Natural killer cell treated with Interleukin-12 subunit alpha and Interleukin-12 subunit beta and Interleukin-15 and Interleukin-18, amount 100 ng/mL, for 72 hours (primary cell): ENCODE measurements around the gene GSG1L. TPM values are rescaled to one million over a fixed set of nuclear protein-coding genes. Genes with fewer than 3 reads are reported as not detected.

Experiments used
- ATAC-seq, 2 donors: fragments of 150-1000 bp; cut with Tn5 transposase in 1 of 2; sonication (Bioruptor Pico), chemical (Tn5 transposase) in 1 of 2; 2 replicates each; pipeline ENCODE4 v1.10.0; 2021
- DNase-seq: peaks from one replicate; pipeline ENCODE4 v3.0.0; 2022; ENCODE audit warnings: low spot score
- H3K27ac Mint-ChIP-seq, 2 donors: 1 replicate in 1 of 2; 2 replicates in 1 of 2; pipeline ENCODE4 v1.8.0; 2022; ENCODE audit warnings: mixed read lengths in 2 of 2, mild to moderate bottlenecking in 1 of 2, moderate library complexity in 1 of 2
- H3K27me3 Mint-ChIP-seq, 2 donors: 1 replicate in 1 of 2; 2 replicates in 1 of 2; pipeline ENCODE4 v1.8.0; 2022; ENCODE audit warnings: mixed read lengths in 2 of 2
- H3K36me3 Mint-ChIP-seq: one replicate; pipeline ENCODE4 v1.8.0; 2022; ENCODE audit warnings: mixed read lengths
- H3K4me1 Mint-ChIP-seq, 2 donors: 1 replicate in 1 of 2; 2 replicates in 1 of 2; pipeline ENCODE4 v1.8.0; 2022; ENCODE audit warnings: low read depth in 2 of 2, mixed read lengths in 2 of 2, mild to moderate bottlenecking in 1 of 2
- H3K4me3 Mint-ChIP-seq: one replicate; pipeline ENCODE4 v1.8.0; 2022; ENCODE audit warnings: mixed read lengths
- H3K9me3 Mint-ChIP-seq: 2 replicates; pipeline ENCODE4 v1.8.0; 2022; ENCODE audit warnings: mixed read lengths
- total RNA-seq, 2 donors: library from RNA; stranded (reverse); gene quantifications; one replicate each; pipeline ENCODE4 v1.2.3, GENCODE V29; 2022

The GSG1L gene
- total RNA-seq, 2 donors from 2014 or later, result not detected

DNA sequence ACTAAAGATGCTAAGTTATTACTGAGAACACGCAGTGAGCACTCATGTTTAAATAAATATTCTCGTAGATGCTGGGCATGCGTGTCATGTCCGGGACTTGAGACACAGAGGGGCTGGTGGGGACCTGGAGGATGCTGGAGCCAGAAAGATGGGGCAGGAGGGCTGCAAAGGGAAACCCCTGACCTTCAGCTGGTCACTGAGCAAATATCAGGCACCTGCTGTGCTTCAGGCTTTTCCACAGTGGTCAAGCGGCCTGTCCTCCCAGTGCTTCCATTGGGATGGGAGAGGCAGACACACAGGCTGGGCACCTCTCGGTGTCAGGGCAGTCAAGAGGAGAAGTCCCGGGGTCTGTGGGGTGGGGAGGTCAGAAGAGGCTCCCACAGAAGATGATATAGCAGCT is 211.4 kb downstream of the GSG1L start:
- no peak for DNase-seq
- Mint-ChIP-seq H3K4me1 (peaks cover 0 to 3% of the 10 kb centered on the region in 2 donors), H3K27ac (no peak overlapping the region), H3K27me3 (peaks cover 28 to 53% of the 10 kb centered on the region in 2 donors), H3K9me3 (no peaks in the 10 kb centered on the region), H3K36me3 (no peaks in the 10 kb centered on the region), H3K4me3 (no peak overlapping the region)
- no peak for ATAC-seq

DNA sequence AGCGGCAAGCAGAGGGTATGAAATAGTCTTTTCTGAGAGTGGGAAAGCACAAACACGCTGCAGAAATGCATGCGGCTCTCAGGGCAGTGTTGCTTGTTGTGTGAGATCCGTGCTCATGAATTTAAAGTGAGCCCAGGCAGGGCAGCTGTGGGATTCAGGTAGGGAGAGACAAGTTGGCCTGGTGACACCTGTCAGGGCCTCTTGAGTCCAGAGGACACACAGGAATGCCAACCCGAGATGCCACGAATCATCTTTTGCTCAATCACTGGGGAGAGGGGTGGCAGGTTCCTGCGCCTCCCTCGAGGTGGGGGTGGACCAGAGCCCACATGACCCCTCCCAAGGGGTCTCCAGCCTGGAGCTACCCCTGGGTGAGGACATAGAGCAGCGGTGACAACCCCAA is 211.9 kb downstream of the GSG1L start:
- no peak for ATAC-seq
- peaks cover 0 to 3% of the 10 kb centered on the region in 2 donors for H3K4me1 Mint-ChIP-seq
- H3K4me3 Mint-ChIP-seq, result no peak overlapping the region
- no peaks in the 10 kb centered on the region for H3K9me3 Mint-ChIP-seq
- H3K27ac Mint-ChIP-seq, result no peak overlapping the region
- H3K27me3 Mint-ChIP-seq, result peaks cover 27 to 50% of the 10 kb centered on the region in 2 donors
- no peak for DNase-seq
- H3K36me3 Mint-ChIP-seq, result no peaks in the 10 kb centered on the region

DNA sequence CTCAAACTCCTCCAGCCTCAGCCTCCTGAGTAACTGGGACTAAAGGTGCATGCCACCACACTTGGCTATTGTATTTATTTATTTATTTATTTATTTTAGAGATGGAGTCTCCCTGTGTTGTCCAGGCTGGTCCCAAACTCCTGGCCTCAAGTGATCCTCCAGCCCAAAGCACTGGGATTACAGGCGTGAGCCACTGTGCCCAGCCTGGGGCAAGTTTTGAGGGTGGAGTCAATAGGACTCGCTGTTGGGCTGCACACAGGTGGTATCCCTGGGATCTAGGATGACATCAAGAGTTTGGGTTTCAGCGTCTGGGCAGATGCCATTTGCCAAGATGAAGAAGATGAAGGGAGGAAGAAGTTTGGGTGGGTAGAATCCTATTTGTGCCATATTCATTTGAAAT is 213.9 kb downstream of the GSG1L start:
- no peak for DNase-seq
- no peaks in the 10 kb centered on the region for H3K9me3 Mint-ChIP-seq
- peaks cover 0 to 3% of the 10 kb centered on the region in 2 donors for H3K4me1 Mint-ChIP-seq
- no peak overlapping the region for H3K4me3 Mint-ChIP-seq
- H3K27ac Mint-ChIP-seq, result no peak overlapping the region
- peaks cover 29 to 59% of the 10 kb centered on the region in 2 donors for H3K27me3 Mint-ChIP-seq
- no peak for ATAC-seq
- H3K36me3 Mint-ChIP-seq, result no peaks in the 10 kb centered on the region

DNA sequence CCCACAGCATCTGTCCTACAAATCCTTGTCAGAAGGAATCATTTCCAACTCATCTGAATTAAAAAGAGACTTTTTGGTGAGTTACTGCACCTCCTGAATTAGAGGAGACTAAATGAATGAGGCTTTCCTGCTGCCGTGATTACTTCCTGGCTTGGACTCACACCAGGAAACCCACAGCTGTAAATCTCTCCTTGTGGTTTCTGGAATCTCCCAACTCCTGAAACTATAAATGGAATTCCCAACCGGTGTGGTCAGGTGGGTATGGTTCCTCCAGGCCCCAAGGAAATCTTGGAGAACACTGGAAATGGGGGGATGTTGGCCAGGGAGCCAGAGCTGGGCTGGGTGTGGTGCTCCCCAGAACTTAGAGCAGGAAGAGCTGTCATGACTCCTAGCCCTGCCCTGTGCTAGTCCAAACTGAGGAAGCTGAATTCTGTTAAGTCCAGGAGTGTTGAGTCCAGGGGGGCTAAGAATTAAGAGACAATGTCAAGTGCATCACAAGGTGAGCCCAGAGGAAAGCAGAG is 216.4 kb downstream of the GSG1L start:
- no peaks in the 10 kb centered on the region for H3K36me3 Mint-ChIP-seq
- no peak for DNase-seq
- H3K4me3 Mint-ChIP-seq, result no peak overlapping the region
- H3K4me1 Mint-ChIP-seq, result peaks cover 0 to 3% of the 10 kb centered on the region in 2 donors
- no peak overlapping the region for H3K27ac Mint-ChIP-seq
- H3K9me3 Mint-ChIP-seq, result no peaks in the 10 kb centered on the region
- peaks cover 27 to 40% of the 10 kb centered on the region in 2 donors for H3K27me3 Mint-ChIP-seq
- no peak for ATAC-seq

DNA sequence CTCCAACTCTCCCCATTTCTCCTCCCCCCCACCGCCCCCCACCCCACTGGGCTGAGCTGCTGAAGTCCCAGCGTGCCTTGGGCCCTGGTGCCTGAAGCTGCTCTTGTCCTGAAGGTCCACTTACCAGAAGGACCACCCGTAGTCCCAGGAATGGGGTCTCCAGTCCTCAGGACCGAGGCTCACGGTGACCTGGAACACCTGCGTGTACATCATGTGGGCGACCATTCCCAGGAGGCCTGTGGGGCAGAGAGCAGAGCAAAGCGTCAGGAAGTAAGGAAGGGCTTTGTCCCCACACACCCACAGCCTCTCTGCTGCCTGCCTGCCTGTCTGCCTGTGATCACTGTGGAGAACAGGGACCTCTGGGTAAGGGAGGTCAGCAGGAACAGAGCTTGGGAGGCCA is 218.7 kb downstream of the GSG1L start:
- Mint-ChIP-seq H3K4me3 (no peak overlapping the region), H3K27me3 (peaks cover 19 to 25% of the 10 kb centered on the region in 2 donors), H3K9me3 (no peaks in the 10 kb centered on the region), H3K4me1 (no peaks in the 10 kb centered on the region), H3K27ac (no peak overlapping the region), H3K36me3 (no peaks in the 10 kb centered on the region)
- ATAC-seq (no peak), DNase-seq (no peak)

DNA sequence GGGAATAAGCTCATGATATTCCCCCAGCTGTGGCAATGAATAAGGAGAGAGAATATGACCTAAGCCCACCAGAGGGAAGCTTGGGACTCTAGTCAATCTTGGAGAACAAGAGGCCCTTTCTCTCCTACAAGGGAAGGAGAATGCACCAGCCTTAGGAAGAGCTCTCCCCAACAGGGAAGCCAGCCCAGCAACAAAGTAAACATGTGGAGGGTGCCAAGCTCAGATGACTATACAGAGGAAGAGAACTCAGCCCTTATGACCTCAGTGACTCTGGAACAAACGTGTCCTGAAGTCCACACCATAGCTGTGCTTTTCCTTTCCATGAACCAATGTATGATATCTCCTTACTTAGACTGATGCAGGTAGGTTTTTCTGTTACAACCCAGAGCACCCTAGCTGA is 219.7 kb downstream of the GSG1L start:
- H3K4me3 Mint-ChIP-seq, result no peak overlapping the region
- H3K4me1 Mint-ChIP-seq, result no peaks in the 10 kb centered on the region
- peak in 1 of 2 donors; percentile 7 for ATAC-seq
- no peaks in the 10 kb centered on the region for H3K9me3 Mint-ChIP-seq
- no peak overlapping the region for H3K27ac Mint-ChIP-seq
- no peaks in the 10 kb centered on the region for H3K36me3 Mint-ChIP-seq
- peaks cover 17 to 19% of the 10 kb centered on the region in 2 donors for H3K27me3 Mint-ChIP-seq
- no peak for DNase-seq

DNA sequence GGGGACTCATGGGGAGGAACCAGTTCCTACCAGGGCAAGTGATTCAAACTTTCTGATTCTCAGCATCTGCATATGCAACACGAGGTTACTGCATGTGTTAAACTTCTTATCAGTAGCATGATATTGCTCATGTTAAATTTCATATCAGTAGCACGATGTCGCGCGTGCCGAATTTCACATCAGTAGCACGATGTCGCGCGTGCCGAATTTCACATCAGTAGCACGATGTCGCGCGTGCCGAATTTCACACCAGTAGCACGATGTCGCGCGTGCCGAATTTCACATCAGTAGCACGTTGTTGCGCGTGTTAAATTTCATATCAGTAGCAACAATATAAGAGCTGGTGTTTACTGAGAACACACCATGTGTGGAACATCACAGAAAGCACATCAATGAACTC is 221.6 kb downstream of the GSG1L start:
- Mint-ChIP-seq H3K27me3 (peaks cover 13 to 19% of the 10 kb centered on the region in 2 donors), H3K36me3 (no peaks in the 10 kb centered on the region), H3K9me3 (no peaks in the 10 kb centered on the region), H3K4me1 (no peaks in the 10 kb centered on the region), H3K27ac (no peak overlapping the region), H3K4me3 (no peak overlapping the region)
- DNase-seq, result no peak
- no peak for ATAC-seq

DNA sequence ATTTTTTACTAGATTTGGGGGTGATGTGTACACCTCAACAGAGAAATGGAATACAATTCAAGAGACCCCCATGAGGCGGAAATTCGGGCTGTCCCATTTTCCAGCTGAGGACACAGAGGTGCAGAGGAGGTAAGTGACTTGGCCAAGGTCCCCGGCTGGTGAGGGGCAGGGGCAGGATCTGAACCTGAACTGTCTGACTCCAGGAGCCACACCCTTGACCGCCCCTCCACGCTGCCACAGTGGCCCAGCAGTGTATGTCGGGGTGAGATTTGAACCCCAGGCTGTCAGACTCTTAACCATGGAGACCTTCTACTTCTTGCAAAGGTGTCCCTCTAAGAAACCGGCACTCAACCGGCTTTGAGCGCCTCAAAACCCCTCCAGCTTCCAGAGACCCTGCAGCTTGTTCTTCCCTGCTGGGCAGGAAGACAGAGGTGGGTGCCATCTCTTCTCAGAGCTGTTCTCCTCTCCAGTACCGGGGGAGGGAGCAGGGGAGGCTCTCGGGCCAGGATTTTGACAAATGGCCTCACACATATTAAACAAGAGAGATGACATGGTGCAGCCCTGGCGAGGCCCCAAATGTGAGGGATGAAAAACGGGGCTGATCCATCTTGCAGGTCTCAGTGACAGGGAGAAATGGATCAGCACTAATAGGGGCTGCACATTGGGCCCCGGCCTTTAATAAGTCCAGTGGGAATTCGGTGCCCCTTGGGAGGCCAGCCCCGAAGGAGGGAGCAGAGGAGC is 222.3 kb downstream of the GSG1L start:
- H3K27me3 Mint-ChIP-seq, result peaks cover 18 to 25% of the 10 kb centered on the region in 2 donors
- H3K9me3 Mint-ChIP-seq, result no peaks in the 10 kb centered on the region
- no peaks in the 10 kb centered on the region for H3K4me1 Mint-ChIP-seq
- no peak overlapping the region for H3K4me3 Mint-ChIP-seq
- no peak for ATAC-seq
- DNase-seq, result no peak
- H3K36me3 Mint-ChIP-seq, result peaks cover 4% of the 10 kb centered on the region
- H3K27ac Mint-ChIP-seq, result no peak overlapping the region

DNA sequence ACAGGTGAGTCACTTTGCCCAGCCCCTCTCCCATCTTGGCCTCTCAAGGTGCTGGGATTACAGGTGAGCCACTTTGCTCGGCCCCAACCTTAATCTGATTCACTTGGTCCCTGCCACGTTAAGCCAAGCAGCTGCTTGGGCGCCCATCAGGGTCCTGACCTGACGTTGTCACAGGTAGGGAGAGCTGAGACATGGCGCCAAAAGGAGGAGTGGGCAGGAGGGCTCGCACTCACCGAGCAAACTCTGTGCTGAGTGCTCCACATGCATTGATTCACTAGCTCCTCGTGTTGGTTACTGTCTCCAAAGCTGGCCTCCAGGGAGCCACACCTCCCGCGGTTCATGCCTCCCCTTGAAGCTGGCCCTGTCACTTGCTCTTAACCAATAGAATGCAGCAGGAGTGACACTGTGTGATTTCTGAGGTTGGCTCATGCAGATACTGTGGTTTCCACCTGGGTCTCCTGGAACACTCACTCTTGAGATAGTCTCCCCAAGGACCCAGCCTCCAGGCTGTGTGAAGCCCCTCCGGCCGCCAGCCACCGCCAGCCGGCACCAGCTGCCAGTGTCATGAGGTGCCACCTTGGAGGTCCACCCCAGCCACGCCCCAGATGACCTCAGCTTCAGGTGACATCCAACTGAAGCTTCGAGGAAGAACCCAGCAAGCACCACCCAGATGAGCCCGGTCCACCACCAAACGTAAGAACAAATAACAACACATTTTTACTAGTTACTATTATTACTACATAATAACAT is 223.0 kb downstream of the GSG1L start:
- Mint-ChIP-seq H3K27me3 (peaks cover 20 to 22% of the 10 kb centered on the region in 2 donors), H3K4me1 (no peaks in the 10 kb centered on the region), H3K36me3 (peaks cover 4% of the 10 kb centered on the region), H3K9me3 (no peaks in the 10 kb centered on the region), H3K4me3 (no peak overlapping the region), H3K27ac (no peak overlapping the region)
- no peak for DNase-seq
- ATAC-seq, result no peak

DNA sequence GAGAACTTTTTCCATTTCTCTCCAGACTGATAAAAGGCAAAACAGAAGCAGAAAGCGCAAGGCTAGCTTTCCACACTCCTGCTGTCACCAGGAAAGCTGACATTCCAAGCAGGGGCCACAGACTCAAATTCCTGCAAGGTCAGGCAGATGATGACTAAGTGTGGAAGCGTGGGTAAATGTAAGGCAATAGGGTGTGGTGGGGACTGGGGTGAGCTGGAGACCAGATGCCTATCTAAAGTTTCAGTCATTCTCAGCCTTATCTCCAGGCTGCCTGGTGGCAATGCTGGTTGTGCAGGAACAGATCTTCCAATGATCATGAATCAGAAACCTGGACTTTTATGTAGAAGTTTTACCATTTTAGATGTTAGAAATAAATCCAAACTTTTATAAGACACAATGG is 224.1 kb downstream of the GSG1L start:
- no peaks in the 10 kb centered on the region for H3K9me3 Mint-ChIP-seq
- ATAC-seq (no peak), DNase-seq (no peak)
- H3K27ac Mint-ChIP-seq, result no peak overlapping the region
- H3K4me1 Mint-ChIP-seq, result no peaks in the 10 kb centered on the region
- H3K27me3 Mint-ChIP-seq, result peaks cover 25 to 27% of the 10 kb centered on the region in 2 donors
- H3K36me3 Mint-ChIP-seq, result peaks cover 4% of the 10 kb centered on the region
- no peak overlapping the region for H3K4me3 Mint-ChIP-seq

DNA sequence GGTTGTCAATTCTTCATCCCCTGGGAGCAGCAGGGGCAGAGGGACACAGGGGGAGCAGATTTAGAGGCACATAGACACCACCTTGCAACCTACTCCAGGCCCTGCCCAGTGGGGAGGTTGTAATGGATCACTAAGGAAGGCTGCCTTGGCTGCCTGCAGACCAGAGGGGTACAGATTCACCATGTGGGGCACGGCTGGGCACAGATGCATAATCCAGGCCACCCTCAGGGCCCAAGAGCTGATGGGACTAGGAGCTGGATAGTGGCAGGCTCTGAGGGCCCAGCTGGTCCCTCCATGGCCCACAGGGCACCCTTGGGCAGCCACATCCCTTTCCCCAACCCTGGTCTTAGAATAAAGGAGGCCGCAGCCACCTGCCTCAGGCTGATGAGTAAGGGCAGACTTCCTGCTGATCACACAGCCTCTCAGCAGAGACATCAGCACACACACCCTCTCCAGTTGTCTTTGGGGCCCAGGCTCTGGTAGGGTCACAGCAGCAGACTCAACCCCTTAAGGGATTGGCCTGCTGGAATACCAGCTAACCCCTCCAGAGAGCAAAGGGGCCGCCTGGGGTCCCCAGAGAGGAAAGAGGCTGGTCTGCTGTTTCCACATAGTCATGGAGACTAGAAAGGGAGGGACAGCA is 224.9 kb downstream of the GSG1L start:
- no peak overlapping the region for H3K4me3 Mint-ChIP-seq
- no peak overlapping the region for H3K27ac Mint-ChIP-seq
- peaks cover 4% of the 10 kb centered on the region for H3K36me3 Mint-ChIP-seq
- peak; percentile 28 to 51 for ATAC-seq
- no peaks in the 10 kb centered on the region for H3K9me3 Mint-ChIP-seq
- peaks cover 25 to 27% of the 10 kb centered on the region in 2 donors for H3K27me3 Mint-ChIP-seq
- H3K4me1 Mint-ChIP-seq, result no peaks in the 10 kb centered on the region
- no peak for DNase-seq

DNA sequence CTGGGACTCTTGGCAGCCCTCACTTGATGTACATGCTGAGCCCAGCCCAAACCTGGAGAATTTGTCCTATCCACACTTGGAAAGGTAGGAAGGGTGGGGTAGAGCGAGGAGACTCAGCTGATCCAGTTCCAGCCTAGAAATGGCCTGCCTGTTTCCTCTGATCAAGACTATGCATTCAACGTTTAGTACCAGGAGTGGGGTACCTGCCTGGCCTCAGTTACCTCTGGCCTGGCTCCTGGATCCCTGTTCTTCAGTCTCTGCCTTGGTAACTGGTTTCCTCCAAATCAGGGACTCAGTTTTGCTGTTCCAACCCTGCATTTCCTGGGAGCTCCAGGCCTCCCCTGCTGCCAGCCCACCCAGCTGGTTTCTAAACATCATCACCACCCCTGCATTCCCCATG is 233.5 kb downstream of the GSG1L start:
- H3K4me3 Mint-ChIP-seq, result no peak overlapping the region
- H3K36me3 Mint-ChIP-seq, result no peaks in the 10 kb centered on the region
- H3K9me3 Mint-ChIP-seq, result no peaks in the 10 kb centered on the region
- ATAC-seq (no peak), DNase-seq (no peak)
- H3K4me1 Mint-ChIP-seq, result no peaks in the 10 kb centered on the region
- H3K27ac Mint-ChIP-seq, result no peak overlapping the region
- peaks cover 15 to 33% of the 10 kb centered on the region in 2 donors for H3K27me3 Mint-ChIP-seq

DNA sequence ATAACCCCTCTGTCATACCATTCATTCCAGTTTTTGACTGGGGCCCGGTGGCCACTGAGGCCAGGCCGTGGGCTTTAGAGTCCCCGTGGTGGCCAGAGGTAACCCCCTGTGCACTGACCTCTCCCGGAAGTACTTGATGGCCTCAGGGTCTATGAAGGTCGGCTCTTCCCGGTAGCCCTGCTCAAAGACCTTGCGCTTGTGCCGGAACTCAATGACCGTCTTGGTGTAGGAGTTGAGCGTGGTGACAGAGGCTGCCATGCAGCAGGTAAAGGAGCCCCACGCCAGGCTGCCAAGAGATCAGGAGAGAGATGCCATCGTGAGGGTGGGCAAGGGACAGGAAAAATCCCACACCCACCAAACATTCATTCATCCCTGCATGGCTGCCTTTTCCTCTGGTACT is 234.8 kb downstream of the GSG1L start:
- Mint-ChIP-seq H3K4me1 (no peaks in the 10 kb centered on the region), H3K27me3 (peaks cover 11 to 27% of the 10 kb centered on the region in 2 donors), H3K4me3 (no peak overlapping the region), H3K27ac (no peak overlapping the region), H3K9me3 (no peaks in the 10 kb centered on the region), H3K36me3 (no peaks in the 10 kb centered on the region)
- ATAC-seq, result peak in 1 of 2 donors; percentile 26
- DNase-seq, result no peak

DNA sequence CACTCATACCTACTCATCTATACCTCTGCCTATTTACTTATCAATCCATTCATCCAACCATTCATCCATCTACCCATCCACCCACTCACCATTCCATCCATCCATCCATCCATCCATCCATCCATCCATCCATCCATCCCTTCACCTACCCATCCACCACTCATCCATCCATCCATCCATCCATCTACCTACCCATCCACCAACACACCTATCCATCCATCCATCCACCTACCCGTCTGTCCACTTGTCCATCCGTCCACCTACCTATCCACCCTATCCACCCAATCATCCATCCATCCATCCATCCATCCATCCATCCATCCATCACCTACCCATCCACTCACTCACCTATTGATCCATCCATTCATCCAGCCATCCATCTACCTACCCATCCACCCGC is 235.7 kb downstream of the GSG1L start:
- H3K9me3 Mint-ChIP-seq, result no peaks in the 10 kb centered on the region
- H3K4me1 Mint-ChIP-seq, result no peaks in the 10 kb centered on the region
- H3K36me3 Mint-ChIP-seq, result no peaks in the 10 kb centered on the region
- ATAC-seq (no peak), DNase-seq (no peak)
- no peak overlapping the region for H3K27ac Mint-ChIP-seq
- no peak overlapping the region for H3K4me3 Mint-ChIP-seq
- peaks cover 9 to 27% of the 10 kb centered on the region in 2 donors for H3K27me3 Mint-ChIP-seq
